ENCODE data around the gene SLC22A31. TPM values are rescaled to one million over a fixed set of nuclear protein-coding genes. Genes with fewer than 3 reads are reported as not detected.

SLC22A31 gene
- total RNA-seq, 1 experiment from 2014 or later, result not detected

DNA sequence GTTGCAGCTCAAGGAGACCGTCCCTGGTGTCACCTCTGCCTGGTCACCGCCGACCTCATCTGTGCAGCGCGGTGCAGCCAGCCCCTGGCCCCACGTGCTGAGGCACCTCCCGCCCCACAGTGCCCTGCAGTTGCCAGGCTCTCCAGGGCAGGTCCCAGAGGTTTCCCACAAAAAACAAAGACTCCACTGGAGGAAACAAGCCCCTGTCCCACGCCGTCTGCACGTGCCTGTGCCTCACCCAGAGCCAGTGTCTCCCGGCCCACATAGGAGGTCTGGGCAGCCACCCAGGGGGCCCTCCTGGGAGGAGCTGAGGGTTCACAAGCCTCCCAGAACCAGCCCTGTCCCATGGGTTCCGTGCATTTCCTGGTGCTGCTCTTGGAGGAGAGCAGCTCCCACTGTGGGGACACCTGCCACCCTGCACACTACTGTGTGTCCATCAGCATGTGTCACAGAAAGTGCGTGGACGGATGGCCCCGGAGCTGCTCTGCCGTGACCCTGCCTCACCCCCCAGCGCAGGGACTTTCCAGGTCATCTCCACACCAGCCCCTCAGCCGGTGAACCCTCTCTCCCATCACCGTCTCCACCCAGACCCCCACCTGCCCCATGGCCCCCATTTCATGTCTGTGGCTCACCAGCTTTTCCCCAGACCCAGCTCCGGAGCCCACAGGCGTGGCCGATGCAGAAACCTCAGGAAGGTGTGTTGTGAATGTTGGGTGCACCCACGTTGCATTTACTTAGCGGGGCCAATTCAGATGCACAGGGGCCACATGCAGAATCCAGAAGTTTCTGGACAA, 45.8 kb downstream of the SLC22A31 start:
- Histone ChIP-seq H3K9me2 (replicated peaks; ENCODE audit: insufficient read depth, low read length) (no peaks in the 10 kb centered on the region), H3K4me3 (ENCODE audit: low read length) (no peak overlapping the region), H2AFZ (ENCODE audit: low read length) (no peak overlapping the region), H3K4me1 (ENCODE audit: low read length) (no peaks in the 10 kb centered on the region), H3K27ac (ENCODE audit: low read length) (no peak overlapping the region), H3K9ac (ENCODE audit: low read length) (no peak overlapping the region), H3K4me2 (ENCODE audit: low read depth, low read length, poor library complexity, severe bottlenecking) (no peak overlapping the region), H4K20me1 (ENCODE audit: insufficient read depth, low read depth, low read length) (no peaks in the 10 kb centered on the region), H3K27me3 (ENCODE audit: low read length) (no peaks in the 10 kb centered on the region), H3K79me2 (ENCODE audit: low read length) (no peaks in the 10 kb centered on the region), H3K9me3 (ENCODE audit: low read length) (no peaks in the 10 kb centered on the region; the same call in 1 of the 2 replicates), H3K36me3 (ENCODE audit: insufficient read depth, low read length) (no peaks in the 10 kb centered on the region; the same call in 1 of the 2 replicates)
- no peak for DNase-seq

DNA sequence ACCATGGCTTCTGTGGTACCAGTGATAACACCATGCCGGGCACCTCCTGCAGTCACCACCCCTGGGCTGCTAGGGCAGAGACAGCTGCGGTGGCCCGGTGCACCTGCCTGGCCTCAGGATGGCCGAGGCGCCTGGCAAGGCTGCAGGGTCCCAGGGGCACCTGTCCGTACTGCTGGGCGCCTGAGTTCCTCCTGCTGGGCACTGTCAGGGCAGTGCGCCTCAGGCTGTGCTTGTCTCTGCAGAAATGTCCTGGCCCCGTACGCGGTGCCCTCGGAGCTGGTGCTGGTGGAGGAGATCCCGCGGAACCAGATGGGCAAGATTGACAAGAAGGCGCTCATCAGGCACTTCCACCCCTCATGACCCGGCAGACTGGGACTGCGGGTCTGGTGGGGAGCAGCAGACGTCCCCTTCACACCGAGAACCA, 46.5 kb downstream of the SLC22A31 start:
- H3K9me2 ChIP-seq (replicated peaks; ENCODE audit: insufficient read depth, low read length), result no peaks in the 10 kb centered on the region
- no peaks in the 10 kb centered on the region for H4K20me1 ChIP-seq (ENCODE audit: insufficient read depth, low read depth, low read length)
- H3K4me3 ChIP-seq (ENCODE audit: low read length), result no peak overlapping the region
- H3K36me3 ChIP-seq (ENCODE audit: insufficient read depth, low read length), result peaks cover 5% of the 10 kb centered on the region
- no peaks in the 10 kb centered on the region for H3K79me2 ChIP-seq (ENCODE audit: low read length)
- no peak overlapping the region for H3K27ac ChIP-seq (ENCODE audit: low read length)
- no peak overlapping the region for H2AFZ ChIP-seq (ENCODE audit: low read length)
- no peak overlapping the region for H3K4me2 ChIP-seq (ENCODE audit: low read depth, low read length, poor library complexity, severe bottlenecking)
- no peaks in the 10 kb centered on the region for H3K4me1 ChIP-seq (ENCODE audit: low read length)
- no peak overlapping the region for H3K9ac ChIP-seq (ENCODE audit: low read length)
- no peaks in the 10 kb centered on the region; the same call in 1 of the 2 replicates for H3K9me3 ChIP-seq (ENCODE audit: low read length)
- no peak for DNase-seq
- H3K27me3 ChIP-seq (ENCODE audit: low read length), result no peaks in the 10 kb centered on the region

DNA sequence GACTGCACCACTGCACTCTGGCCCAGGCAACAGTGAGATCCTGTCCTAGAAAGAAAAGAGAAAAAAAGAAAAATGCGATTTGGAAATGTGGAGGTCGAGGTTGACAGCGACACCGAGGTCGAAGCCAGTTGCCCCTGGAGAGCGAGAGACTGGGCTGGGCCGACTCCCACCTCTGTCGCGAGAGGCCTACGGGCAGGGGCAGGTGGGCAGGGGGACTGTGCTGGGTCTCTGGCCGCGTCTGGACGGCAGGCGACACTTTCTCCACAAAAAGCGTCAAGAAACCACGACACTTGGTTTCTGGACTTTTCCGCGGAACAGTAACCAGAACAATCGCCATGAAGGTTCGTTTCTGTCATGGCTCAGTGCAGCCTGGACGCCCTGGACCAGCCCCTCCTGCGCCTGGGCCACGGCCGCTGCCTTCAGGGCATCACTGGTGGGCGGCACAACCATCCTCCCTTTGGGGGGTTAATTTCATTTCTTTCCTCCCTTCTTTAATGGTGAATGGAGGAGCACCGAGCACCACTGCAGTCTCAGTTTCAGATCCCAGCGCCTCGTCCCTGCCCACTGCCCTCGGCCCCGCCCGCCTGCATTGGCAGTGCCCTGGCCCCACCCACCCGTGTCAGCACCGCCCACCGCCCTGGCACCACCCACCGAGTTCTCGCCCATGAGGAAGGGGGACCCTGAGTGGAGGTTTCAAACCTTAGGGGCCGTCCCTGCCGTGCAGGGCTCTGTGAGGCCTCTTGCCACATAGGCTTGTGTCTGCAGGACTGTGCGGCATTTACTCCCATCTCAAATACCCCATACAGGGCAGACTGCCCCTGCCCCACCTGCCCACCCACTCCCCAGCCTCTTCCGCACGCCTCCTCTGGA, 47.3 kb downstream of the SLC22A31 start:
- Histone ChIP-seq H3K36me3 (ENCODE audit: insufficient read depth, low read length) (peaks cover 8% of the 10 kb centered on the region), H3K9me2 (replicated peaks; ENCODE audit: insufficient read depth, low read length) (no peaks in the 10 kb centered on the region), H4K20me1 (ENCODE audit: insufficient read depth, low read depth, low read length) (no peaks in the 10 kb centered on the region), H3K9me3 (ENCODE audit: low read length) (no peaks in the 10 kb centered on the region; the same call in 1 of the 2 replicates), H3K27me3 (ENCODE audit: low read length) (no peaks in the 10 kb centered on the region), H3K9ac (ENCODE audit: low read length) (no peak overlapping the region), H3K79me2 (ENCODE audit: low read length) (no peaks in the 10 kb centered on the region), H3K27ac (ENCODE audit: low read length) (no peak overlapping the region), H3K4me3 (ENCODE audit: low read length) (no peak overlapping the region), H3K4me1 (ENCODE audit: low read length) (no peaks in the 10 kb centered on the region), H2AFZ (ENCODE audit: low read length) (no peak overlapping the region), H3K4me2 (ENCODE audit: low read depth, low read length, poor library complexity, severe bottlenecking) (no peak overlapping the region)
- peak; percentile 82 for DNase-seq

DNA sequence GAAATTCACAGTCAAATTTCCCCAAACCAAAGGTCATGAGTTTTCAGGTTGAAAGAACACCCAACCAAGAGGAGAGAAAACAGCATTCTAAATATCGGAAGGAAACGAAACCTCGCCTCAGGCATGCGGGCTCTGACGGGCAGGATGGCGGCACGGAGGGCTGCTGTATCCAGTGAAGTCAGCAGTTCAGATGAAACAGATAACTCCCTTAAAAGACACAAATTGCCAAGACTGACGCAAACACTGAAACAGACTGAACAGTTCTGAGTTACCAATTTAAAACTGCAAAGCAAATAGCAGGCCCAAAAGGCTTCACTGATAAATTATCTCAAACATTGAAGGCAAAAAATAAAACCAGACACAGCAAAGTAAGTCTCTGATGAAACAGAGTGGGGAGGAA, 49.4 kb downstream of the SLC22A31 start:
- Histone ChIP-seq H4K20me1 (ENCODE audit: insufficient read depth, low read depth, low read length) (no peaks in the 10 kb centered on the region), H2AFZ (ENCODE audit: low read length) (no peak overlapping the region), H3K4me2 (ENCODE audit: low read depth, low read length, poor library complexity, severe bottlenecking) (no peak overlapping the region), H3K4me3 (ENCODE audit: low read length) (no peak overlapping the region), H3K79me2 (ENCODE audit: low read length) (no peaks in the 10 kb centered on the region), H3K4me1 (ENCODE audit: low read length) (no peaks in the 10 kb centered on the region), H3K9ac (ENCODE audit: low read length) (no peak overlapping the region), H3K27me3 (ENCODE audit: low read length) (no peaks in the 10 kb centered on the region), H3K27ac (ENCODE audit: low read length) (no peak overlapping the region), H3K9me3 (ENCODE audit: low read length) (no peaks in the 10 kb centered on the region), H3K9me2 (replicated peaks; ENCODE audit: insufficient read depth, low read length) (no peaks in the 10 kb centered on the region), H3K36me3 (ENCODE audit: insufficient read depth, low read length) (peaks cover 8% of the 10 kb centered on the region)
- no peak for DNase-seq

DNA sequence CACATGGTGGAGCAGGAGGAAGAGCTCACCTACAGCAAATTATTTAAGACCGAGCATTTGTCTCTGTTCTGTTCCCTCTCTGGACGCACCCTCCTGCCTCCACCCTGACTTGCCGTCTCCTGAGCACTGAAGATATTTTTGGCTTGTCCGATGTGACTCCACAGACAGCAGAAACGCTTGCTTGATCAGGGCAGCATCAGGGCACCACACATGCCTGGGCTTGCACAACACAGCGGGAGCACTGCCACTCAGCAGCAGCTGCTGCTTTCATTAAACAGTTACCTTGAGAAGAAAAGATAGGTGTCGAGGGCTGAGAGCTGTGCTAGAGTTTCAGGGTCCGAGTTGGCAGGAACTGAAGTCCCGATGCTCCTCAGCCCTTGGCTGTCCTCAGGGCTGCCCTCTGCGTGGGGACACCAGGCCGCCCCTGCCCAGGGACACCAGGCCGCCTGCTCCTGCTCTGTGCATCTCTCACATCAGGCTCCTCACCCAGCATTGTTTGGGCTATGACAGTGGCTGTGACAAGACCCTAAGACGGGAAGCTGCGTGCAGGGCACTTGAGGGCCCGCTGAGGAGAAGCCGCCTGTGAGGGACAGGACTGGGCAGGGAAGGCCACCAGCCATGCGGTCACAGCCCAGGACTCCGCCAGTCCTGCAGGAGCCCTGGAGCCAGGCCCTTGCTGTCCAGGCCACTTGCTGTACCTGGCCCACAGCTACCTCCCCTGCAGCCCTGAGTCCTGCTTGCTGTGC, 50.1 kb downstream of the SLC22A31 start:
- H3K36me3 ChIP-seq (ENCODE audit: insufficient read depth, low read length), result peaks cover 8% of the 10 kb centered on the region
- no peaks in the 10 kb centered on the region for H3K27me3 ChIP-seq (ENCODE audit: low read length)
- H3K4me3 ChIP-seq (ENCODE audit: low read length), result no peak overlapping the region
- no peak overlapping the region for H3K27ac ChIP-seq (ENCODE audit: low read length)
- no peaks in the 10 kb centered on the region for H3K9me2 ChIP-seq (replicated peaks; ENCODE audit: insufficient read depth, low read length)
- no peak overlapping the region for H3K9ac ChIP-seq (ENCODE audit: low read length)
- no peak overlapping the region for H2AFZ ChIP-seq (ENCODE audit: low read length)
- no peaks in the 10 kb centered on the region for H3K4me1 ChIP-seq (ENCODE audit: low read length)
- H3K4me2 ChIP-seq (ENCODE audit: low read depth, low read length, poor library complexity, severe bottlenecking), result no peak overlapping the region
- H3K9me3 ChIP-seq (ENCODE audit: low read length), result no peaks in the 10 kb centered on the region
- no peaks in the 10 kb centered on the region for H3K79me2 ChIP-seq (ENCODE audit: low read length)
- DNase-seq, result no peak
- no peaks in the 10 kb centered on the region for H4K20me1 ChIP-seq (ENCODE audit: insufficient read depth, low read depth, low read length)

DNA sequence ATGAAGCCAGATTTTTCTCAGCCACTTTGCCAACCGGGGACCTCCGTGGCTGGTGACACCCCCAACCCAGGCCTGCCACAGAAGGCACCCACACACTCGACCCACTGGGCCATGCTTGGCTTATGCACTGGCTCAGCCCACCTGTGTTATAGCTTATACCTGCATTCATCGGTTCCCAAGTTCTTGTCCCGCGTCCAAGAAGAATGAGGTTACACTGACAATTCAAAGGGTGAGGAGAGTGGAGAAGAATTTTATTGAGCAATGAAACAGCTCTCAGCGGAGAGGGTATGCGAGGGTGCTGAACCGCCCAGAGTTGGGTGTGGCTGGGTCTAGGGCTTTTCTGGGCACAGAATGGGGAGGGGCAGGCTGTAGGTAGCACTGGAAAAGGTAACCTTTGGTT, 51.0 kb downstream of the SLC22A31 start:
- no peak overlapping the region for H3K27ac ChIP-seq (ENCODE audit: low read length)
- peaks cover 8% of the 10 kb centered on the region for H3K36me3 ChIP-seq (ENCODE audit: insufficient read depth, low read length)
- H3K27me3 ChIP-seq (ENCODE audit: low read length), result no peaks in the 10 kb centered on the region
- H3K79me2 ChIP-seq (ENCODE audit: low read length), result no peaks in the 10 kb centered on the region
- no peaks in the 10 kb centered on the region for H3K9me3 ChIP-seq (ENCODE audit: low read length)
- H3K9me2 ChIP-seq (replicated peaks; ENCODE audit: insufficient read depth, low read length), result no peaks in the 10 kb centered on the region
- no peak overlapping the region for H2AFZ ChIP-seq (ENCODE audit: low read length)
- DNase-seq, result no peak
- H3K4me3 ChIP-seq (ENCODE audit: low read length), result no peak overlapping the region
- no peak overlapping the region for H3K9ac ChIP-seq (ENCODE audit: low read length)
- no peaks in the 10 kb centered on the region for H4K20me1 ChIP-seq (ENCODE audit: insufficient read depth, low read depth, low read length)
- no peaks in the 10 kb centered on the region for H3K4me1 ChIP-seq (ENCODE audit: low read length)
- no peak overlapping the region for H3K4me2 ChIP-seq (ENCODE audit: low read depth, low read length, poor library complexity, severe bottlenecking)

DNA sequence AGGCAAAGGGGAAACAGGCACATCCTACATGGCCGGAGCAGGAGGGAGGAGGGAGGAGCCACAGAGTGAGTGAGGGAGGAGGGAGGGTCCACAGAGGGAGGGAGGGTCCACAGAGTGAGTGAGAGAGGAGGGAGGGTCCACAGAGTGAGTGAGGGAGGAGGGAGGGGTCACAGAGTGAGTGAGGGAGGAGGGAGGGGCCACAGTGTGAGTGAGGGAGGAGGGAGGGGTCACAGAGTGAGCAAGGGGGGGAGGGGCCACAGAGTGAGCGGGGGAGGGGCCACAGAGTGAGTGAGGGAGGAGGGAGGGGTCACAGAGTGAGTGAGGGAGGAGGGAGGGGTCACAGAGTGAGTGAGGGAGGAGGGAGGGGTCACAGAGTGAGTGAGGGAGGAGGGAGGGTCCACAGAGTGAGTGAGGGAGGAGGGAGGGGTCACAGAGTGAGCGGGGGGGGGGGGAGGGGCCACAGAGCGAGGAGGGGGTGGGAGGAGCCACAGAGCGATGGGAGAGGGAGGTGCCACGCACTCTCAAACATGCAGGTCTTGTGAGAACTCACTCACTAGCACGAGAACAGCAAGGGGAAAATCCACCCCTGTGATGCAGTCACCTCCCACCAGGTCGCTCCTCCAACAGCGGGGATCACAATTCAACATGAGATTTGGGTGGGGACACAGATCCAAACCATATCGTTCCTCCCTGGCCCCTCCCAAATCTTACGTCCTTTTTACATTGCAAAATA, 53.1 kb downstream of the SLC22A31 start:
- H3K9me2 ChIP-seq (replicated peaks; ENCODE audit: insufficient read depth, low read length), result no peaks in the 10 kb centered on the region
- H3K36me3 ChIP-seq (ENCODE audit: insufficient read depth, low read length), result peaks cover 8% of the 10 kb centered on the region
- H3K27ac ChIP-seq (ENCODE audit: low read length), result no peak overlapping the region
- no peak overlapping the region for H3K4me2 ChIP-seq (ENCODE audit: low read depth, low read length, poor library complexity, severe bottlenecking)
- no peaks in the 10 kb centered on the region for H3K4me1 ChIP-seq (ENCODE audit: low read length)
- H3K27me3 ChIP-seq (ENCODE audit: low read length), result no peaks in the 10 kb centered on the region
- peak; percentile 72 for DNase-seq
- no peaks in the 10 kb centered on the region for H3K79me2 ChIP-seq (ENCODE audit: low read length)
- H3K9ac ChIP-seq (ENCODE audit: low read length), result no peak overlapping the region
- no peaks in the 10 kb centered on the region for H3K9me3 ChIP-seq (ENCODE audit: low read length)
- H3K4me3 ChIP-seq (ENCODE audit: low read length), result no peak overlapping the region
- H4K20me1 ChIP-seq (ENCODE audit: insufficient read depth, low read depth, low read length), result no peaks in the 10 kb centered on the region
- H2AFZ ChIP-seq (ENCODE audit: low read length), result no peak overlapping the region

All from Karpas-422 (cell line).